Measurements from ENCODE around the gene SLC35E1. TPM values are rescaled to one million over a fixed set of nuclear protein-coding genes. Genes with fewer than 3 reads are reported as not detected.

SLC35E1 gene
- total and polyA plus RNA-seq, 2 of the 4 experiments (the other 2 are of a cell fraction) = 22.6 to 38.0 TPM

GRCh38 chr19:16535381-16535780 is 36.8 kb downstream of the SLC35E1 start:
- intact Hi-C loops (cut with micrococcal nuclease) = no loop called here
- peaks cover 12% of the 10 kb centered on the region; the same call in 1 of the 2 replicates for H3K9me1 ChIP-seq (ENCODE audit: insufficient read depth, low read length)
- H4K5ac ChIP-seq (ENCODE audit: low read depth, low read length) = no peak overlapping the region
- no peak for TF ChIP-seq NFE2L2 (IDR thresholded peaks at IDR 0.05; ENCODE audit: low read depth, low read length)
- no peak for TF ChIP-seq MXI1 (IDR thresholded peaks at IDR 0.05; ENCODE audit: borderline replicate concordance, low read depth, low read length)
- no peak for TF ChIP-seq POLR2A (IDR thresholded peaks at IDR 0.05; ENCODE audit: low read depth, low read length)
- no peak for TF ChIP-seq CEBPB (IDR thresholded peaks at IDR 0.05; ENCODE audit: low read depth, low read length)
- no peak for TF ChIP-seq RCOR1 (IDR thresholded peaks at IDR 0.05; ENCODE audit: insufficient replicate concordance, low read length)
- TF ChIP-seq SMC3 (IDR thresholded peaks at IDR 0.05; ENCODE audit: low read depth, low read length) = no peak
- no peak for TF ChIP-seq MAFK (IDR thresholded peaks at IDR 0.05; ENCODE audit: low read depth, low read length)
- TF ChIP-seq, protein P1, sequence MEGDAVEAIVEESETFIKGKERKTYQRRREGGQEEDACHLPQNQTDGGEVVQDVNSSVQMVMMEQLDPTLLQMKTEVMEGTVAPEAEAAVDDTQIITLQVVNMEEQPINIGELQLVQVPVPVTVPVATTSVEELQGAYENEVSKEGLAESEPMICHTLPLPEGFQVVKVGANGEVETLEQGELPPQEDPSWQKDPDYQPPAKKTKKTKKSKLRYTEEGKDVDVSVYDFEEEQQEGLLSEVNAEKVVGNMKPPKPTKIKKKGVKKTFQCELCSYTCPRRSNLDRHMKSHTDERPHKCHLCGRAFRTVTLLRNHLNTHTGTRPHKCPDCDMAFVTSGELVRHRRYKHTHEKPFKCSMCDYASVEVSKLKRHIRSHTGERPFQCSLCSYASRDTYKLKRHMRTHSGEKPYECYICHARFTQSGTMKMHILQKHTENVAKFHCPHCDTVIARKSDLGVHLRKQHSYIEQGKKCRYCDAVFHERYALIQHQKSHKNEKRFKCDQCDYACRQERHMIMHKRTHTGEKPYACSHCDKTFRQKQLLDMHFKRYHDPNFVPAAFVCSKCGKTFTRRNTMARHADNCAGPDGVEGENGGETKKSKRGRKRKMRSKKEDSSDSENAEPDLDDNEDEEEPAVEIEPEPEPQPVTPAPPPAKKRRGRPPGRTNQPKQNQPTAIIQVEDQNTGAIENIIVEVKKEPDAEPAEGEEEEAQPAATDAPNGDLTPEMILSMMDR (conservative IDR thresholded peaks at IDR 0.05; ENCODE audit: low read depth, low read length) = no peak
- TF ChIP-seq, protein P2, sequence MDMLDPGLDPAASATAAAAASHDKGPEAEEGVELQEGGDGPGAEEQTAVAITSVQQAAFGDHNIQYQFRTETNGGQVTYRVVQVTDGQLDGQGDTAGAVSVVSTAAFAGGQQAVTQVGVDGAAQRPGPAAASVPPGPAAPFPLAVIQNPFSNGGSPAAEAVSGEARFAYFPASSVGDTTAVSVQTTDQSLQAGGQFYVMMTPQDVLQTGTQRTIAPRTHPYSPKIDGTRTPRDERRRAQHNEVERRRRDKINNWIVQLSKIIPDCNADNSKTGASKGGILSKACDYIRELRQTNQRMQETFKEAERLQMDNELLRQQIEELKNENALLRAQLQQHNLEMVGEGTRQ (IDR thresholded peaks at IDR 0.05; ENCODE audit: low read depth, low read length) = no peak
- no peak for TF ChIP-seq FOS (IDR thresholded peaks at IDR 0.05; ENCODE audit: low read depth, low read length)
- no peak for TF ChIP-seq MAZ (IDR thresholded peaks at IDR 0.05; ENCODE audit: borderline replicate concordance, low read depth, low read length)
- TF ChIP-seq ELK1 (IDR thresholded peaks at IDR 0.05; ENCODE audit: borderline replicate concordance, low read depth, low read length) = no peak
- no peak for TF ChIP-seq RFX5 (IDR thresholded peaks at IDR 0.05; ENCODE audit: low read depth, low read length)
- TF ChIP-seq CHD1 (IDR thresholded peaks at IDR 0.05; ENCODE audit: low read depth, low read length) = no peak
- no peak for TF ChIP-seq BHLHE40 (IDR thresholded peaks at IDR 0.05; ENCODE audit: low read depth, low read length)
- no peak overlapping the region for H2AFZ ChIP-seq (replicated peaks; ENCODE audit: low read length, poor library complexity)
- DNase-seq (no peak), ATAC-seq (ENCODE audit: low read depth) (no peak)
- H2BK15ac ChIP-seq (ENCODE audit: low read depth, low read length) = no peak overlapping the region
- no peak overlapping the region for H3K9ac ChIP-seq (ENCODE audit: low read depth, low read length)
- no peak overlapping the region for H3K4ac ChIP-seq (ENCODE audit: low read depth, low read length)
- H3K4me2 ChIP-seq (ENCODE audit: low read depth, low read length) = no peak overlapping the region
- no peak overlapping the region for H4K91ac ChIP-seq (ENCODE audit: insufficient read depth, low read depth, low read length)
- no peak overlapping the region for H2AK5ac ChIP-seq (ENCODE audit: low read depth, low read length)
- ChIA-PET POLR2A (ENCODE audit: unreplicated experiment) (no interaction called here), CTCF (no interaction called here)
- no peaks in the 10 kb centered on the region for H3K27me3 ChIP-seq (ENCODE audit: control insufficient read depth, insufficient read depth, low read length)
- no peak overlapping the region for H2AK9ac ChIP-seq (replicated peaks; ENCODE audit: low read depth, low read length, poor library complexity)
- WGBS, 2 experiments (ENCODE audit: extremely low coverage in 2 of 2, insufficient read length in 1 of 2) = 100% methylated on average over 6 of the region's 18 CpGs; no CpG with 5 or more reads in 1 of the 2 experiments
- H3K9me3 ChIP-seq (ENCODE audit: control insufficient read depth, insufficient read depth, low read length) = no peaks in the 10 kb centered on the region
- H4K20me1 ChIP-seq (ENCODE audit: insufficient read depth, low read length) = peaks cover 60% of the 10 kb centered on the region
- no peak overlapping the region for H2BK120ac ChIP-seq (ENCODE audit: low read depth, low read length)
- in situ Hi-C loops (cut with MboI; ENCODE audit: low sequenced_read_pairs) = no loop called here
- dilution Hi-C loops (cut with HindIII; ENCODE audit: low sequenced_read_pairs, unreplicated experiment) = no loop called here
- no peaks in the 10 kb centered on the region for H3K4me1 ChIP-seq (ENCODE audit: control insufficient read depth, insufficient read depth, low read length)
- peaks cover 5 to 48% of the 10 kb centered on the region in 2 experiments for H3K79me1 ChIP-seq (ENCODE audit: low read depth in 1 of 2, low read length in 2 of 2)
- H2BK20ac ChIP-seq (ENCODE audit: low read depth, low read length) = no peak overlapping the region
- H4K8ac ChIP-seq (ENCODE audit: low read depth in 2 of 2, low read length in 2 of 2) = no peak overlapping the region
- no peak overlapping the region for H3K56ac ChIP-seq (ENCODE audit: extremely low read depth, insufficient read depth, low read length)
- no TSS peak for BruUV-seq (replicated peaks)
- H3K27ac ChIP-seq (ENCODE audit: insufficient read depth, low read length) = no peak overlapping the region
- H3K23ac ChIP-seq (ENCODE audit: low read depth, low read length) = no peak overlapping the region
- no peak overlapping the region for H3K4me3 ChIP-seq (ENCODE audit: insufficient read depth, low read depth, low read length)
- no peak overlapping the region for H2BK5ac ChIP-seq (ENCODE audit: low read depth, low read length, poor library complexity, severe bottlenecking)
- H3K14ac ChIP-seq (replicated peaks; ENCODE audit: low read depth, low read length) = no peak overlapping the region
- peaks cover 83% of the 10 kb centered on the region for H3K36me3 ChIP-seq (ENCODE audit: control insufficient read depth, insufficient read depth, low read length)
- no peak overlapping the region for H3K18ac ChIP-seq (ENCODE audit: low read depth, low read length)

All from IMR-90 (cell line).